ENCODE measurements around the gene TAAR1. TPM values are rescaled to one million over a fixed set of nuclear protein-coding genes. Genes with fewer than 3 reads are reported as not detected.

The TAAR1 gene
- total RNA-seq, 2 donors from 2014 or later = not detected

DNA sequence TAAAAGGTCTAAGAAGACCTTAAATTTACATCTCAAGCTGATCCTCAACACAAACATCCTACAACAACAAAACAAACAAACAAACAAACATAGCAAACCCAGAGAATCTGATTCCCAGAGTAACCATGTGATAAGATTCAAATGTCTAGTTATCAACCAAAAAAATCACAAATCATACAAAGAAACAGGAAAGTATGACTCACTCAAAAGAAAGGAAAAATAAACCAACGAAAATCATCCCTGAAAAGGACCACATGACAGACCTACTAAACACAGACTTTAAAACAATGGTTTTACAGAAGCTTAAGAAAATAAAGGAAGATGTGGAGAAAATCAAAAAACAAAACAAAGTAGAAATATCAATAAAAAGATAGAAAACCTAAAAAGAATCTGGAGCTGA, 36.8 kb upstream of the TAAR1 start:
- H3K36me3 ChIP-seq = no peaks in the 10 kb centered on the region
- ATAC-seq (ENCODE audit: insufficient number of reproducible peaks, low FRiP score, low read depth) (no peak), DNase-seq (ENCODE audit: low spot score) (no peak)
- H3K9me3 ChIP-seq = peaks cover 4% of the 10 kb centered on the region
- H3K27ac ChIP-seq = no peak overlapping the region
- TF ChIP-seq, protein P1, sequence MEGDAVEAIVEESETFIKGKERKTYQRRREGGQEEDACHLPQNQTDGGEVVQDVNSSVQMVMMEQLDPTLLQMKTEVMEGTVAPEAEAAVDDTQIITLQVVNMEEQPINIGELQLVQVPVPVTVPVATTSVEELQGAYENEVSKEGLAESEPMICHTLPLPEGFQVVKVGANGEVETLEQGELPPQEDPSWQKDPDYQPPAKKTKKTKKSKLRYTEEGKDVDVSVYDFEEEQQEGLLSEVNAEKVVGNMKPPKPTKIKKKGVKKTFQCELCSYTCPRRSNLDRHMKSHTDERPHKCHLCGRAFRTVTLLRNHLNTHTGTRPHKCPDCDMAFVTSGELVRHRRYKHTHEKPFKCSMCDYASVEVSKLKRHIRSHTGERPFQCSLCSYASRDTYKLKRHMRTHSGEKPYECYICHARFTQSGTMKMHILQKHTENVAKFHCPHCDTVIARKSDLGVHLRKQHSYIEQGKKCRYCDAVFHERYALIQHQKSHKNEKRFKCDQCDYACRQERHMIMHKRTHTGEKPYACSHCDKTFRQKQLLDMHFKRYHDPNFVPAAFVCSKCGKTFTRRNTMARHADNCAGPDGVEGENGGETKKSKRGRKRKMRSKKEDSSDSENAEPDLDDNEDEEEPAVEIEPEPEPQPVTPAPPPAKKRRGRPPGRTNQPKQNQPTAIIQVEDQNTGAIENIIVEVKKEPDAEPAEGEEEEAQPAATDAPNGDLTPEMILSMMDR (IDR thresholded peaks at IDR 0.05) = no peak
- no peak overlapping the region for H3K4me3 ChIP-seq
- H3K27me3 ChIP-seq (replicated peaks; ENCODE audit: insufficient read depth) = no peaks in the 10 kb centered on the region
- peaks cover 0 to 3% of the 10 kb centered on the region in 2 donors for H3K4me1 ChIP-seq (ENCODE audit: control insufficient read depth in 1 of 2, low read depth in 2 of 2)

DNA sequence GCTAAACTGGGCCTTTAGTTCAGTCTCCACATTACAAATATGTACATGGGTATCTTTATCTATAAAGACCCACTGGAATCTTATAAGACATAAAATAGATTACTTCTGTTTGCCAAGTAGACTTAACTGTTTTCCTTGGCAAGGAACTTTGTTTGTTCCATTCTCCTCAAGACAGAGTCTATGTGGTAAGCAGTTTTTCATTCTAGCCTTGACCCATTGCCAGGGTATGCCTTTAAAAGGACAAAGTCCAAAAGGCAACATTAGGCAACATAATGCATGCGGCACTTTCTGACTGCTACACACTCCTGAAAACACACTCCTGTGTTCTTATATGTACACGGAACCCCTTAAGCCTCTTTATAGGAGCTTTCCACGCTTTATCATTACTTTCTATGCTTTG, 34.5 kb upstream of the TAAR1 start:
- no peak for ATAC-seq (ENCODE audit: insufficient number of reproducible peaks, low FRiP score, low read depth)
- Histone ChIP-seq H3K4me3 (no peak overlapping the region), H3K27ac (no peak overlapping the region), H3K27me3 (replicated peaks; ENCODE audit: insufficient read depth) (no peaks in the 10 kb centered on the region), H3K4me1 (ENCODE audit: control insufficient read depth in 1 of 2, low read depth in 2 of 2) (peaks cover 0 to 3% of the 10 kb centered on the region in 2 donors), H3K36me3 (no peaks in the 10 kb centered on the region), H3K9me3 (peaks cover 4% of the 10 kb centered on the region)
- TF ChIP-seq, protein P1 (IDR thresholded peaks at IDR 0.05) = no peak
- no peak for DNase-seq (ENCODE audit: low spot score)

DNA sequence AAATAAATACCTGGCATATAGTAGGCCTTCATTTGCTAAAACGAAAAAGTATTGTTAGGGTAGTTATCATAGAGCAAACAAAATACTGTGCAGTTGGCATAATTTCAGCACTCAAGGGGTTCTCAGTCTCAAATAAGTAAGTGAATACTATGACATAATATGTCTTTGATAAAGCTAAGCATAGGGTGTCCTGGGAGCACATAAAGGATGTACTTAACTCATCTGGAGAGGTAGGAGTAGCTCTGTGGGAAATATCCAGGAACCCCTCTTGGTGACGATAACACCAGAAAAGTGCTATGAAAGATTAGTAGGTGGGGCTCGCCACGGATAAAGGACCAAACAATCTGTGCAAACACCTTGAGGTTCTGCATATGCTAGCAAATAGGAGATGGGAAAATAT, 31.7 kb upstream of the TAAR1 start:
- ATAC-seq (ENCODE audit: insufficient number of reproducible peaks, low FRiP score, low read depth) = no peak
- no peaks in the 10 kb centered on the region for H3K36me3 ChIP-seq
- no peak overlapping the region for H3K4me3 ChIP-seq
- H3K4me1 ChIP-seq (ENCODE audit: control insufficient read depth in 1 of 2, low read depth in 2 of 2) = peaks cover 0 to 3% of the 10 kb centered on the region in 2 donors
- DNase-seq (ENCODE audit: low spot score) = no peak
- H3K27ac ChIP-seq = no peak overlapping the region
- H3K9me3 ChIP-seq = no peaks in the 10 kb centered on the region
- TF ChIP-seq, protein P1 (IDR thresholded peaks at IDR 0.05) = no peak
- H3K27me3 ChIP-seq (replicated peaks; ENCODE audit: insufficient read depth) = no peaks in the 10 kb centered on the region

DNA sequence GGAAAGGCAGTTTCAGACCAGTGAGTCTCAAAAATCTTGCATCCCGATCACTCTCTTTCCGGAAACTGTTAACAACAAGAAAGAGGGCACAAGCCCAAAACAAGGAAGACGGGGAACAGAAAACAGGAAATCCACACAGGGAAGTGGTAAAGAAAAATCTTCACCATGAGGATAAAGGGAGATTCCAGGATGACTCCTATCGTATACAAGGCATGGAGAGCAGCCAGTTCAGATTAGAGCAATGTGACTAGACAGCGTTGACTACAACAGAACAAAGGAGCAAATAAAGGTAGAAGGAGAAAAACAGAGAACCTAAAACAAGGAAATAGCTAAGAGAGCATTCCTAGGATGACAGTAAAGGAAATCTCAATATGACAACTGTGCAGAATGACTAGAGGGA, 28.3 kb upstream of the TAAR1 start:
- H3K36me3 ChIP-seq = no peaks in the 10 kb centered on the region
- H3K4me3 ChIP-seq = no peak overlapping the region
- TF ChIP-seq, protein P1 (IDR thresholded peaks at IDR 0.05) = no peak
- H3K9me3 ChIP-seq = no peaks in the 10 kb centered on the region
- DNase-seq (ENCODE audit: low spot score) (no peak), ATAC-seq (ENCODE audit: insufficient number of reproducible peaks, low FRiP score, low read depth) (no peak)
- no peaks in the 10 kb centered on the region for H3K27me3 ChIP-seq (replicated peaks; ENCODE audit: insufficient read depth)
- H3K4me1 ChIP-seq (ENCODE audit: control insufficient read depth in 1 of 2, low read depth in 2 of 2) = no peaks in the 10 kb centered on the region
- no peak overlapping the region for H3K27ac ChIP-seq

DNA sequence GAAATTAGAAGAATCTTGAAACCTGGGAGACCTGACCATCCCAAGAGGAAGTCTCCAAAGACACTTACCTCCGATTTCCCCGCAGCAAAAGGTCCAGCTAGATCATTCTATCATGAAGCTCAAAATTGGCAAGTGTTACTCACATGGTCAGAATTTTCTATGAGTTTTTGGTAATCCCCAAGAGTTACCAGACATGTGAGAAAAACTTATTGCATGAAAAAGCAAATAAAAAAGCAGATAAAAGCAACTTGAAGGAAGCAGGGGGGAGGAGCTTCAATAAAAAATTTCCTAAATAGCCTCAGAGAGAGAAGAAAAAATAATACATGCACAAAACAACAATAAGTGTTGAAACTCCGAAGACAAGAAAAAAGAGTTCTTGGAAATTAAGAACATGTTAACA, 27.5 kb upstream of the TAAR1 start:
- ATAC-seq (ENCODE audit: insufficient number of reproducible peaks, low FRiP score, low read depth) = no peak
- no peaks in the 10 kb centered on the region for H3K9me3 ChIP-seq

More for the DNA sequence above, 27.5 kb upstream of the TAAR1 start:
- Histone ChIP-seq H3K27ac (no peak overlapping the region), H3K4me1 (ENCODE audit: control insufficient read depth in 1 of 2, low read depth in 2 of 2) (no peaks in the 10 kb centered on the region), H3K27me3 (replicated peaks; ENCODE audit: insufficient read depth) (no peaks in the 10 kb centered on the region), H3K4me3 (no peak overlapping the region), H3K36me3 (no peaks in the 10 kb centered on the region)
- DNase-seq (ENCODE audit: low spot score) = no peak
- TF ChIP-seq, protein P1 (IDR thresholded peaks at IDR 0.05) = no peak

Measured in thoracic aorta (tissue), 2 donors.